GM19193 (cell line): ENCODE data around the gene TMEM59.

Experiments used
- POLR2A ChIP-seq: IDR thresholded peaks from 4 replicates; pipeline ENCODE4 v1.6.1; 2011; ENCODE audit not compliant: insufficient read depth, insufficient read length; ENCODE audit errors: extremely low read depth

TMEM59 gene

GRCh38 chr1:54028306-54029251 is 24.4 kb downstream of the TMEM59 start:
- TF ChIP-seq POLR2A, result no peak

- TF ChIP-seq POLR2A, result no peak
Measured at GRCh38 chr1:54027848-54028247, 25.2 kb downstream of the TMEM59 start.

- TF ChIP-seq POLR2A, result no peak
Measured at GRCh38 chr1:54024358-54024757, 28.6 kb downstream of the TMEM59 start.

- TF ChIP-seq POLR2A, result no peak
Measured at GRCh38 chr1:54018635-54019034, 34.4 kb downstream of the TMEM59 start.

- TF ChIP-seq POLR2A, result no peak
Measured at GRCh38 chr1:54017979-54018378, 35.0 kb downstream of the TMEM59 start, which contains the start of gene LDLRAD1. Gene LDLRAD1, minus strand, starts transcription at chr1:54018186. Its CDS starts 74 bp downstream, at chr1:54018112.

GRCh38 chr1:54016343-54017282 is 36.4 kb downstream of the TMEM59 start:
- no peak for TF ChIP-seq POLR2A

GRCh38 chr1:54014009-54014629 is 38.9 kb downstream of the TMEM59 start:
- no peak for TF ChIP-seq POLR2A

- TF ChIP-seq POLR2A, result no peak
Measured at GRCh38 chr1:54013393-54014008, 39.5 kb downstream of the TMEM59 start.

- TF ChIP-seq POLR2A, result no peak
Measured at GRCh38 chr1:54012863-54013262, 40.1 kb downstream of the TMEM59 start.

- TF ChIP-seq POLR2A, result no peak
Measured at GRCh38 chr1:54012008-54012325, 41.0 kb downstream of the TMEM59 start.

- no peak for TF ChIP-seq POLR2A
Measured at GRCh38 chr1:54011316-54012007, 41.5 kb downstream of the TMEM59 start.

- no peak for TF ChIP-seq POLR2A
Measured at GRCh38 chr1:54010415-54011117, 42.4 kb downstream of the TMEM59 start.

GRCh38 chr1:54009406-54009805 is 43.6 kb downstream of the TMEM59 start:
- TF ChIP-seq POLR2A, result no peak
